ENCODE results near the gene PPFIBP2.

Gene PPFIBP2

GRCh38 chr11:7520981-7521487, 7.2 kb downstream of the PPFIBP2 start:
- H3K27ac ChIP-seq (replicated peaks; ENCODE audit: low read length) = no peak overlapping the region
- H2BK120ac ChIP-seq (ENCODE audit: low read depth, low read length) = no peak overlapping the region
- H3K36me3 ChIP-seq (replicated peaks in 1 of 2; ENCODE audit: control insufficient read depth in 2 of 2, insufficient read depth in 2 of 2, low read length in 2 of 2) = no peaks in the 10 kb centered on the region
- DNase-seq (ENCODE audit: low spot score) = no peak
- no peak overlapping the region for H3K9ac ChIP-seq (ENCODE audit: low read depth, low read length, poor library complexity)
- no peak overlapping the region for H3K4ac ChIP-seq (ENCODE audit: low read length)
- H3K9me3 ChIP-seq (replicated peaks in 1 of 2; ENCODE audit: control insufficient read depth in 2 of 2, insufficient read depth in 1 of 2, low read depth in 1 of 2, low read length in 2 of 2) = no peaks in the 10 kb centered on the region
- no peaks in the 10 kb centered on the region for H3K79me1 ChIP-seq (ENCODE audit: low read depth, low read length)
- WGBS, 2 donors (ENCODE audit: extremely low coverage in 2 of 2, insufficient read length in 2 of 2, insufficient replicate concordance in 1 of 2) = no CpG with 5 or more reads among the region's 2 CpGs
- no peak overlapping the region for H3K4me2 ChIP-seq (ENCODE audit: insufficient read depth, low read length, poor library complexity, severe bottlenecking)
- H3K18ac ChIP-seq (ENCODE audit: low read length) = no peak overlapping the region
- H3K14ac ChIP-seq (ENCODE audit: low read length) = no peak overlapping the region
- H3K4me3 ChIP-seq (ENCODE audit: low read length in 2 of 2) = no peak overlapping the region
- no peak overlapping the region for H4K91ac ChIP-seq (ENCODE audit: low read depth, low read length, poor library complexity)
- no peak overlapping the region for H3K23ac ChIP-seq (ENCODE audit: low read depth, low read length, poor library complexity)
- H2AK5ac ChIP-seq (ENCODE audit: low read depth, low read length) = no peak overlapping the region
- no peak overlapping the region for H2AFZ ChIP-seq (ENCODE audit: low read length)
- no peak overlapping the region for H2BK12ac ChIP-seq (ENCODE audit: low read length)
- H2BK5ac ChIP-seq (ENCODE audit: low read length) = no peak overlapping the region
- peaks cover 0 to 49% (median 0%) of the 10 kb centered on the region in 3 experiments for H3K27me3 ChIP-seq (ENCODE audit: control insufficient read depth in 3 of 3, insufficient read depth in 3 of 3, low read depth in 1 of 3, low read length in 3 of 3)
- H2BK15ac ChIP-seq (ENCODE audit: low read length) = no peak overlapping the region
- H3K4me1 ChIP-seq (ENCODE audit: control insufficient read depth in 2 of 2, insufficient read depth in 1 of 2, low read depth in 1 of 2, low read length in 2 of 2) = no peaks in the 10 kb centered on the region
- no peak overlapping the region for H4K8ac ChIP-seq (ENCODE audit: low read depth, low read length)

DNA sequence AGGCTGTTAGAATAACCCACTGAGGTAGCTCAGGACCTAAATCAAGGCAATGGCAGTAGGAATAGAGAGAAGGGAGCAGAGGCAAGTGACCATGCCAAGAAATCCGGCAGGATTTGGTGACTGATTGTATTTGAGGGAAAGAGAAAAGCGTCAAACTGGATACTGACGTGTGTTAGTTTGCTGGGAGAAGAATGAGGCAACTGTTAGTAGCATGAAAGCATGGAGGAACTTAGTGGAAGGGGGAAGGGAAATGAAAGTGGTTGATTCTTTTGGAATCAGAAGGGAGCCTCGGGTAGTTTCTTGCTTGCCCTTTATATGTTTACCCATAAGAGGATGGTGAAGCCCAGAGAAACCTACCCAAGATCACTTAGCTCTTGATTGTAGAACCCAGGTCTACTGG, 8.3 kb downstream of the PPFIBP2 start:
- H3K36me3 ChIP-seq (replicated peaks in 1 of 2; ENCODE audit: control insufficient read depth in 2 of 2, insufficient read depth in 2 of 2, low read length in 2 of 2) = no peaks in the 10 kb centered on the region
- H3K4me1 ChIP-seq (ENCODE audit: control insufficient read depth in 2 of 2, insufficient read depth in 1 of 2, low read depth in 1 of 2, low read length in 2 of 2) = no peaks in the 10 kb centered on the region
- no peaks in the 10 kb centered on the region for H3K79me1 ChIP-seq (ENCODE audit: low read depth, low read length)
- no peak overlapping the region for H3K23ac ChIP-seq (ENCODE audit: low read depth, low read length, poor library complexity)
- no peak overlapping the region for H3K27ac ChIP-seq (replicated peaks; ENCODE audit: low read length)
- no peaks in the 10 kb centered on the region for H3K9me3 ChIP-seq (replicated peaks in 1 of 2; ENCODE audit: control insufficient read depth in 2 of 2, insufficient read depth in 1 of 2, low read depth in 1 of 2, low read length in 2 of 2)
- H3K27me3 ChIP-seq (ENCODE audit: control insufficient read depth in 3 of 3, insufficient read depth in 3 of 3, low read depth in 1 of 3, low read length in 3 of 3) = peaks cover 0 to 40% (median 0%) of the 10 kb centered on the region in 3 experiments
- H2BK5ac ChIP-seq (ENCODE audit: low read length) = no peak overlapping the region
- no peak for DNase-seq (ENCODE audit: low spot score)
- H3K14ac ChIP-seq (ENCODE audit: low read length) = no peak overlapping the region
- no peak overlapping the region for H3K4me3 ChIP-seq (ENCODE audit: low read length in 2 of 2)
- H2AFZ ChIP-seq (ENCODE audit: low read length) = no peak overlapping the region
- H3K9ac ChIP-seq (ENCODE audit: low read depth, low read length, poor library complexity) = no peak overlapping the region
- no peak overlapping the region for H3K18ac ChIP-seq (ENCODE audit: low read length)
- H4K91ac ChIP-seq (ENCODE audit: low read depth, low read length, poor library complexity) = no peak overlapping the region
- no peak overlapping the region for H2BK15ac ChIP-seq (ENCODE audit: low read length)
- H4K8ac ChIP-seq (ENCODE audit: low read depth, low read length) = no peak overlapping the region
- no peak overlapping the region for H2AK5ac ChIP-seq (ENCODE audit: low read depth, low read length)
- WGBS, 2 donors (ENCODE audit: extremely low coverage in 2 of 2, insufficient read length in 2 of 2, insufficient replicate concordance in 1 of 2) = no CpG with 5 or more reads among the region's 4 CpGs
- no peak overlapping the region for H3K4ac ChIP-seq (ENCODE audit: low read length)
- H3K4me2 ChIP-seq (ENCODE audit: insufficient read depth, low read length, poor library complexity, severe bottlenecking) = no peak overlapping the region
- H2BK12ac ChIP-seq (ENCODE audit: low read length) = no peak overlapping the region
- H2BK120ac ChIP-seq (ENCODE audit: low read depth, low read length) = no peak overlapping the region

DNA sequence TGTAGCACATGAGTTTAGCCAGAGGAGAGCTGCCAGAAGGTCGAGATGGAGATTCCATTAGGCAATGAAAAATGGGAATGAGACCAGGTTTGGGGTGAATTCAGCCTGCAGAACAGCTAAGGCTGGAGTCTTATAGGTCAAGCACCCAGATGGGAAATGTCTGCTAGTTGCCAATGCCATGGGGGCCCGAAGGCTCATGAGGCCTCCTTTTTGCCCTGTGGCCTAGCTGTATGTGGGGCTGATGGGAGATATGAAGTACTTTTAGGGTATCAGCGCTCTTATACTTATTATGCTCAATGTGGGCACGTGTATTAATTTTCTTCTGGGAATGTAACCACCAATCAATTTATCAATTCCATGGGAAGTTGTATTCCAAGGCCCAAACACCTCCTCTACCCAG, 8.7 kb downstream of the PPFIBP2 start:
- no peak overlapping the region for H2AFZ ChIP-seq (ENCODE audit: low read length)
- no peak overlapping the region for H3K23ac ChIP-seq (ENCODE audit: low read depth, low read length, poor library complexity)
- no peak overlapping the region for H4K91ac ChIP-seq (ENCODE audit: low read depth, low read length, poor library complexity)
- no peaks in the 10 kb centered on the region for H3K4me1 ChIP-seq (ENCODE audit: control insufficient read depth in 2 of 2, insufficient read depth in 1 of 2, low read depth in 1 of 2, low read length in 2 of 2)
- no peak overlapping the region for H3K18ac ChIP-seq (ENCODE audit: low read length)
- no peak overlapping the region for H2BK5ac ChIP-seq (ENCODE audit: low read length)
- H3K27ac ChIP-seq (replicated peaks; ENCODE audit: low read length) = no peak overlapping the region
- H3K4me3 ChIP-seq (ENCODE audit: low read length in 2 of 2) = no peak overlapping the region
- no peaks in the 10 kb centered on the region for H3K36me3 ChIP-seq (replicated peaks in 1 of 2; ENCODE audit: control insufficient read depth in 2 of 2, insufficient read depth in 2 of 2, low read length in 2 of 2)
- no peak overlapping the region for H3K4ac ChIP-seq (ENCODE audit: low read length)
- no peak overlapping the region for H4K8ac ChIP-seq (ENCODE audit: low read depth, low read length)
- no peak overlapping the region for H3K14ac ChIP-seq (ENCODE audit: low read length)
- no peak for DNase-seq (ENCODE audit: low spot score)
- no peak overlapping the region for H2AK5ac ChIP-seq (ENCODE audit: low read depth, low read length)
- no peak overlapping the region for H3K9ac ChIP-seq (ENCODE audit: low read depth, low read length, poor library complexity)
- no peak overlapping the region for H2BK12ac ChIP-seq (ENCODE audit: low read length)
- no peak overlapping the region for H3K4me2 ChIP-seq (ENCODE audit: insufficient read depth, low read length, poor library complexity, severe bottlenecking)
- H3K79me1 ChIP-seq (ENCODE audit: low read depth, low read length) = no peaks in the 10 kb centered on the region
- WGBS, 2 donors (ENCODE audit: extremely low coverage in 2 of 2, insufficient read length in 2 of 2, insufficient replicate concordance in 1 of 2) = no CpG with 5 or more reads among the region's 4 CpGs
- H3K9me3 ChIP-seq (replicated peaks in 1 of 2; ENCODE audit: control insufficient read depth in 2 of 2, insufficient read depth in 1 of 2, low read depth in 1 of 2, low read length in 2 of 2) = no peaks in the 10 kb centered on the region
- H3K27me3 ChIP-seq (ENCODE audit: control insufficient read depth in 3 of 3, insufficient read depth in 3 of 3, low read depth in 1 of 3, low read length in 3 of 3) = peaks cover 0 to 37% (median 0%) of the 10 kb centered on the region in 3 experiments
- H2BK120ac ChIP-seq (ENCODE audit: low read depth, low read length) = no peak overlapping the region
- H2BK15ac ChIP-seq (ENCODE audit: low read length) = no peak overlapping the region

DNA sequence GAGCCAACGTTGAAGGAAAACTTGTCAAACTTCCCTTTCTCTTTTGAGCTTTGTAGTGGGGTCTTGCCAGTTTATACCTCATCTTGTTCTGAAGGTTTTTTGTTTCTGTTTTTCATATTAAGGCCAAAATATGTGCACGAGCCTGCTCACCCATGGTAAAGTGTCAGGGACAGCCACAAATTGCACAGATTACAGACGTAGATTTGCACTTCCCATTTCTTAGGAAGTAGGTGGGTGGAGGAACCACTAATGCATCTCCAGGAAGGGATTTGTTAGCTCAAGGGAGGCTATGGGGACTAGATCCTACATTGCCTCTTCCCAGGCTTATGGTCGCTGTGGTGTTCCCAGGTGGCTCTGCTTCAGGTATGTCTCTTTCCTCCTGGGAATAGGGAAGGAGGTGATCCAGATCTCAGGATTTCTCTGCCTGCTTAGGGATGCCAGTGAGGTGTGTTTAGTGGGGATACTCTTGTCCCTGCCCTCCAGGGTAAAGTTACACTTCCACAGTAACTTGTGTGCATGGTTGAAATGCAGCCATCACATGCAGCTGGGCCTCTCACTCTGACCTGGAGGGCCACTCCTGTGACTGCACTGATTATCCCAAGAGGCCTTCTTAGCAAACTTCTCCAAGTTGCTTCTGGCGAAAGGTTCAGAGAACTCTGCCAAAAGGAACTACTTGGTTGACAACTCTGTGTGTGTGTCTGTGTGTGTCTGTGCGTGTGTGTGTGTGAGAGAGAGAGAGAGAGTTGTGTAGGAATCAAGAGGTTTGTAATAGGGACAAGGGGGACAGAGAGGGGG, 9.8 kb downstream of the PPFIBP2 start:
- Histone ChIP-seq H3K23ac (ENCODE audit: low read depth, low read length, poor library complexity) (no peak overlapping the region), H3K4me1 (ENCODE audit: control insufficient read depth in 2 of 2, insufficient read depth in 1 of 2, low read depth in 1 of 2, low read length in 2 of 2) (no peaks in the 10 kb centered on the region), H2AK5ac (ENCODE audit: low read depth, low read length) (no peak overlapping the region)

More for the DNA sequence above, 9.8 kb downstream of the PPFIBP2 start:
- Histone ChIP-seq H2BK5ac (ENCODE audit: low read length) (no peak overlapping the region), H3K27me3 (ENCODE audit: control insufficient read depth in 3 of 3, insufficient read depth in 3 of 3, low read depth in 1 of 3, low read length in 3 of 3) (peaks cover 0 to 35% (median 0%) of the 10 kb centered on the region in 3 experiments), H3K14ac (ENCODE audit: low read length) (no peak overlapping the region), H3K36me3 (replicated peaks in 1 of 2; ENCODE audit: control insufficient read depth in 2 of 2, insufficient read depth in 2 of 2, low read length in 2 of 2) (no peaks in the 10 kb centered on the region), H3K27ac (replicated peaks; ENCODE audit: low read length) (no peak overlapping the region), H2BK12ac (ENCODE audit: low read length) (no peak overlapping the region), H3K4ac (ENCODE audit: low read length) (no peak overlapping the region), H3K4me2 (ENCODE audit: insufficient read depth, low read length, poor library complexity, severe bottlenecking) (no peak overlapping the region), H3K9ac (ENCODE audit: low read depth, low read length, poor library complexity) (no peak overlapping the region), H2BK15ac (ENCODE audit: low read length) (no peak overlapping the region), H3K79me1 (ENCODE audit: low read depth, low read length) (no peaks in the 10 kb centered on the region), H3K4me3 (ENCODE audit: low read length in 2 of 2) (no peak overlapping the region), H4K91ac (ENCODE audit: low read depth, low read length, poor library complexity) (no peak overlapping the region), H3K9me3 (replicated peaks in 1 of 2; ENCODE audit: control insufficient read depth in 2 of 2, insufficient read depth in 1 of 2, low read depth in 1 of 2, low read length in 2 of 2) (no peaks in the 10 kb centered on the region), H2AFZ (ENCODE audit: low read length) (no peak overlapping the region), H4K8ac (ENCODE audit: low read depth, low read length) (no peak overlapping the region), H2BK120ac (ENCODE audit: low read depth, low read length) (no peak overlapping the region), H3K18ac (ENCODE audit: low read length) (no peak overlapping the region)
- no CpG with 5 or more reads among the region's 6 CpGs for WGBS, 2 donors (ENCODE audit: extremely low coverage in 2 of 2, insufficient read length in 2 of 2, insufficient replicate concordance in 1 of 2)
- DNase-seq (ENCODE audit: low spot score) = no peak

All from neuronal stem cell (in vitro differentiated cells).